K562 (cell line): Measurements from ENCODE around the gene DCAF15. TPM values are rescaled to one million over a fixed set of nuclear protein-coding genes. Genes with fewer than 3 reads are reported as not detected.

Source experiments
- EP400 ChIP-seq: fragments of 450-650 bp; IDR thresholded peaks from 2 replicates; pipeline ENCODE4 v1.6.1; 2017; ENCODE audit warnings: antibody characterized with exemption, mild to moderate bottlenecking, moderate library complexity
- GABPA ChIP-seq: fragments of 200-800 bp; sonication (Bioruptor generic); conservative IDR thresholded peaks from 2 replicates; pipeline ENCODE4 v1.6.1; 2016; ENCODE audit warnings: low read depth, missing genetic modification characterization, missing compliant biosample characterization
- HOXB6 ChIP-seq: fragments of 250-450 bp; sonication (Bioruptor Pico); IDR thresholded peaks from 2 replicates; pipeline ENCODE4 v1.5.1; 2022; ENCODE audit warnings: mild to moderate bottlenecking, borderline replicate concordance
- MIER1 ChIP-seq: fragments of 450-650 bp; IDR thresholded peaks from 2 replicates; pipeline ENCODE4 v1.6.1; 2016; ENCODE audit warnings: antibody characterized with exemption, mild to moderate bottlenecking, low read depth
- PML ChIP-seq: IDR thresholded peaks from 2 replicates; pipeline ENCODE4 v1.6.1; 2012; ENCODE audit warnings: low read length, inconsistent platforms
- POLR2H ChIP-seq: IDR thresholded peaks from 2 replicates; pipeline ENCODE4 v1.6.1; 2016; ENCODE audit warnings: missing genetic modification characterization, low read depth, mild to moderate bottlenecking, control low read depth, missing compliant biosample characterization, moderate library complexity
- PURB ChIP-seq: sonication (generic); formaldehyde crosslinking; IDR thresholded peaks from 2 replicates; pipeline ENCODE4 v1.9.0; 2021; ENCODE audit warnings: low read depth, mild to moderate bottlenecking, missing genetic modification reagents
- RBBP5 ChIP-seq: fragments of 200-600 bp; sonication (generic); IDR thresholded peaks from 2 replicates; pipeline ENCODE4 v1.6.1; 2012; ENCODE audit warnings: borderline replicate concordance, mild to moderate bottlenecking, low read length, control low read depth, inconsistent platforms; ENCODE audit not compliant: insufficient read depth, poor library complexity, severe bottlenecking
- RBFOX2 ChIP-seq: fragments of 200-400 bp; formaldehyde crosslinking; IDR thresholded peaks from 2 replicates; pipeline ENCODE4 v1.6.1; 2017; ENCODE audit warnings: low read depth, mild to moderate bottlenecking, low read length, moderate library complexity
- RFX1 ChIP-seq: fragments of 450-650 bp; IDR thresholded peaks from 2 replicates; pipeline ENCODE4 v1.6.1; 2016; ENCODE audit warnings: mild to moderate bottlenecking, moderate library complexity
- SOX6 ChIP-seq: fragments of 450-650 bp; IDR thresholded peaks from 2 replicates; pipeline ENCODE4 v1.6.1; 2014; ENCODE audit warnings: mild to moderate bottlenecking
- SRSF7 ChIP-seq: fragments of 200-400 bp; formaldehyde crosslinking; optimal IDR thresholded peaks from 2 replicates; pipeline ENCODE3; 2017; ENCODE audit warnings: mild to moderate bottlenecking, low read depth, low read length
- YY1 ChIP-seq, 3 experiments: IDR thresholded peaks; 2 replicates each; pipeline ENCODE4 v1.6.1; 2011; ENCODE audit warnings: low read length in 2 of 3, mild to moderate bottlenecking in 2 of 3, moderate library complexity in 2 of 3, borderline replicate concordance in 1 of 3, control low read depth in 1 of 3, low read depth in 1 of 3; ENCODE audit not compliant: insufficient read depth in 3 of 3, insufficient replicate concordance in 2 of 3, control insufficient read depth in 1 of 3, insufficient read length in 1 of 3; ENCODE audit errors: extremely low read depth in 1 of 3
- ZKSCAN1 ChIP-seq: fragments of 150-350 bp; IDR thresholded peaks from 2 replicates; pipeline ENCODE4 v1.6.1; 2016; ENCODE audit warnings: low read depth, low read length
- ZNF384 ChIP-seq: IDR thresholded peaks from 2 replicates; pipeline ENCODE4 v1.6.1; 2012; ENCODE audit warnings: low read depth, low read length, improper control_type of control experiment
- polyA plus RNA-seq, 8 experiments: library from polyadenylated mRNA; depleted of rRNA in 4 of 8; stranded (reverse) in 5 of 8; unstranded in 3 of 8; fragments of >200 nt; fragmentation: Nextera tagmentation in 2 of 8; fragmentation: Illumina TruSeq in 1 of 8; extraction: Ambion mirVana in 2 of 8; extraction: Trizol in 1 of 8; gene quantifications; 2 replicates each; pipeline versions ENCODE4 v1.2.1 to v1.2.3, GENCODE V29; 2011 to 2014; ENCODE audit warnings: inconsistent platforms in 1 of 8, missing spikeins in 1 of 8
- total RNA-seq, 7 experiments: library from RNA; depleted of rRNA in 6 of 7; stranded (reverse); fragments of >200 nt in 6 of 7; fragmentation: Illumina TruSeq in 2 of 7; extraction: Trizol in 2 of 7; gene quantifications; 2 replicates each; pipeline versions ENCODE4 v1.2.1 to v1.2.3, GENCODE V29; 2011 to 2021; ENCODE audit warnings: low replicate concordance in 1 of 7
- TF ChIP-seq, protein P1 (sequence below), 2 experiments: fragments of 450-650 bp; formaldehyde crosslinking in 1 of 2; IDR thresholded peaks; 2 replicates each; pipeline versions ENCODE4 v1.4.0 to v1.6.1; 2014 to 2020; ENCODE audit warnings: mild to moderate bottlenecking in 2 of 2, borderline replicate concordance in 1 of 2, low read depth in 1 of 2
- TF ChIP-seq, protein P2 (sequence below): conservative IDR thresholded peaks from 2 replicates; pipeline ENCODE4 v1.6.1; 2011; ENCODE audit warnings: low read depth, mild to moderate bottlenecking, low read length; ENCODE audit not compliant: control insufficient read depth

Gene DCAF15
- total and polyA plus RNA-seq, 9 of the 15 experiments (the other 6 are each of a cell fraction or from before 2014, with no cell fraction given): 0.17 to 68.5 (median 27.7) TPM

- TF ChIP-seq SOX6: 0 out of 2 replicates have a peak, but pooled peaks have one; percentile 32
- TF ChIP-seq ZKSCAN1: peak; percentile 49; the same call in 1 of the 2 replicates
- TF ChIP-seq, protein P1, sequence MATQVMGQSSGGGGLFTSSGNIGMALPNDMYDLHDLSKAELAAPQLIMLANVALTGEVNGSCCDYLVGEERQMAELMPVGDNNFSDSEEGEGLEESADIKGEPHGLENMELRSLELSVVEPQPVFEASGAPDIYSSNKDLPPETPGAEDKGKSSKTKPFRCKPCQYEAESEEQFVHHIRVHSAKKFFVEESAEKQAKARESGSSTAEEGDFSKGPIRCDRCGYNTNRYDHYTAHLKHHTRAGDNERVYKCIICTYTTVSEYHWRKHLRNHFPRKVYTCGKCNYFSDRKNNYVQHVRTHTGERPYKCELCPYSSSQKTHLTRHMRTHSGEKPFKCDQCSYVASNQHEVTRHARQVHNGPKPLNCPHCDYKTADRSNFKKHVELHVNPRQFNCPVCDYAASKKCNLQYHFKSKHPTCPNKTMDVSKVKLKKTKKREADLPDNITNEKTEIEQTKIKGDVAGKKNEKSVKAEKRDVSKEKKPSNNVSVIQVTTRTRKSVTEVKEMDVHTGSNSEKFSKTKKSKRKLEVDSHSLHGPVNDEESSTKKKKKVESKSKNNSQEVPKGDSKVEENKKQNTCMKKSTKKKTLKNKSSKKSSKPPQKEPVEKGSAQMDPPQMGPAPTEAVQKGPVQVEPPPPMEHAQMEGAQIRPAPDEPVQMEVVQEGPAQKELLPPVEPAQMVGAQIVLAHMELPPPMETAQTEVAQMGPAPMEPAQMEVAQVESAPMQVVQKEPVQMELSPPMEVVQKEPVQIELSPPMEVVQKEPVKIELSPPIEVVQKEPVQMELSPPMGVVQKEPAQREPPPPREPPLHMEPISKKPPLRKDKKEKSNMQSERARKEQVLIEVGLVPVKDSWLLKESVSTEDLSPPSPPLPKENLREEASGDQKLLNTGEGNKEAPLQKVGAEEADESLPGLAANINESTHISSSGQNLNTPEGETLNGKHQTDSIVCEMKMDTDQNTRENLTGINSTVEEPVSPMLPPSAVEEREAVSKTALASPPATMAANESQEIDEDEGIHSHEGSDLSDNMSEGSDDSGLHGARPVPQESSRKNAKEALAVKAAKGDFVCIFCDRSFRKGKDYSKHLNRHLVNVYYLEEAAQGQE (IDR thresholded peaks at IDR 0.05; ENCODE audit: borderline replicate concordance): no peak
- TF ChIP-seq, protein P1 (CRISPR knock-in tag; IDR thresholded peaks at IDR 0.05; ENCODE audit: low read depth): peak; percentile 46; the same call in 1 of the 2 replicates
- peak; percentile 71 for TF ChIP-seq GABPA (tag)
- TF ChIP-seq RBFOX2: peak; percentile 91
- TF ChIP-seq SRSF7: no peak
- TF ChIP-seq, protein P2, sequence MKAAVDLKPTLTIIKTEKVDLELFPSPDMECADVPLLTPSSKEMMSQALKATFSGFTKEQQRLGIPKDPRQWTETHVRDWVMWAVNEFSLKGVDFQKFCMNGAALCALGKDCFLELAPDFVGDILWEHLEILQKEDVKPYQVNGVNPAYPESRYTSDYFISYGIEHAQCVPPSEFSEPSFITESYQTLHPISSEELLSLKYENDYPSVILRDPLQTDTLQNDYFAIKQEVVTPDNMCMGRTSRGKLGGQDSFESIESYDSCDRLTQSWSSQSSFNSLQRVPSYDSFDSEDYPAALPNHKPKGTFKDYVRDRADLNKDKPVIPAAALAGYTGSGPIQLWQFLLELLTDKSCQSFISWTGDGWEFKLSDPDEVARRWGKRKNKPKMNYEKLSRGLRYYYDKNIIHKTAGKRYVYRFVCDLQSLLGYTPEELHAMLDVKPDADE: peak; percentile 98
- peak; percentile 40; the same call in 1 of the 2 replicates for TF ChIP-seq PML
- TF ChIP-seq RBBP5: peak; percentile 69
- no peak for TF ChIP-seq RFX1
- no peak for TF ChIP-seq MIER1
- no peak for TF ChIP-seq ZNF384
- TF ChIP-seq YY1 (IDR thresholded peaks at IDR 0.05; ENCODE audit: borderline replicate concordance in 1 of 3, control insufficient read depth in 1 of 3, extremely low read depth in 1 of 3, insufficient read depth in 3 of 3, insufficient read length in 1 of 3, insufficient replicate concordance in 2 of 3, low read depth in 1 of 3, low read length in 2 of 3): peak in 2 of 3 experiments; percentile 65 to 75
- TF ChIP-seq HOXB6 (CRISPR knock-in tag): no peak
- no peak for TF ChIP-seq POLR2H (tag)
- TF ChIP-seq EP400: peak; percentile 57; the same call in 1 of the 2 replicates
- no peak for TF ChIP-seq PURB (CRISPR knock-in tag)
Measured at GRCh38 chr19:13905634-13906520, 46.4 kb upstream of the DCAF15 start, which contains the start of the genes BRME1 and CC2D1A (continued).
